GM23338 (cell line): ENCODE measurements around the gene RGPD8. TPM values are rescaled to one million over a fixed set of nuclear protein-coding genes. Genes with fewer than 3 reads are reported as not detected.

ENCODE experiments used
- ATAC-seq: fragments of 200-7000 bp; cut with Tn5 transposase; 3 replicates; pipeline ENCODE4 v1.9.1; 2020
- DNase-seq: peaks from one replicate; pipeline ENCODE4 v3.0.0-alpha.2; 2015; ENCODE audit warnings: low spot score
- H2AFZ ChIP-seq: fragments of 200-600 bp; sonication (generic); 2 replicates; pipeline ENCODE4 v1.8.0; 2016; ENCODE audit warnings: antibody characterized with exemption, mild to moderate bottlenecking, moderate library complexity
- H3F3A ChIP-seq: fragments of 200-600 bp; sonication (generic); replicated peaks from 2 replicates; pipeline ENCODE4 v1.8.0; 2017; ENCODE audit warnings: antibody characterized with exemption, mixed run types, low read depth
- H3K27ac ChIP-seq: fragments of 200-600 bp; sonication (generic); 2 replicates; pipeline ENCODE4 v1.6.1; 2016; ENCODE audit warnings: low read depth
- H3K27me3 ChIP-seq: fragments of 200-600 bp; sonication (generic); 2 replicates; pipeline ENCODE4 v1.8.0; 2016; ENCODE audit warnings: mild to moderate bottlenecking, mixed run types, moderate library complexity; ENCODE audit not compliant: insufficient read depth
- H3K36me3 ChIP-seq: fragments of 200-600 bp; sonication (generic); 2 replicates; pipeline ENCODE4 v1.8.0; 2016; ENCODE audit warnings: mild to moderate bottlenecking; ENCODE audit not compliant: insufficient read depth
- H3K4me1 ChIP-seq: fragments of 200-600 bp; sonication (generic); 2 replicates; pipeline ENCODE4 v1.8.0; 2016; ENCODE audit warnings: mild to moderate bottlenecking, moderate library complexity; ENCODE audit not compliant: insufficient read depth
- H3K4me2 ChIP-seq: fragments of 200-600 bp; sonication (generic); 2 replicates; pipeline ENCODE4 v1.7.1; 2017; ENCODE audit warnings: mixed run types
- H3K4me3 ChIP-seq: fragments of 200-600 bp; sonication (generic); 2 replicates; pipeline ENCODE4 v1.6.1; 2016; ENCODE audit warnings: mixed run types
- H3K79me2 ChIP-seq: fragments of 200-600 bp; sonication (generic); replicated peaks from 2 replicates; pipeline ENCODE4 v1.8.0; 2017; ENCODE audit warnings: mild to moderate bottlenecking; ENCODE audit not compliant: insufficient read depth
- H3K9me2 ChIP-seq: fragments of 200-600 bp; sonication (generic); 2 replicates; pipeline ENCODE4 v1.8.0; 2017; ENCODE audit not compliant: insufficient read depth
- H4K20me1 ChIP-seq: fragments of 200-600 bp; sonication (generic); replicated peaks from 2 replicates; pipeline ENCODE4 v1.8.0; 2017; ENCODE audit warnings: mild to moderate bottlenecking; ENCODE audit not compliant: insufficient read depth
- H3K27ac Mint-ChIP-seq: 2 replicates; pipeline ENCODE4 v1.8.0; 2020; ENCODE audit warnings: inconsistent platforms, mild to moderate bottlenecking, moderate library complexity, mixed read lengths
- H3K27me3 Mint-ChIP-seq: 3 replicates; pipeline ENCODE4 v1.8.0; 2022; ENCODE audit warnings: low read depth, mild to moderate bottlenecking, moderate library complexity, mixed read lengths, inconsistent platforms; ENCODE audit not compliant: insufficient read depth, poor library complexity
- H3K36me3 Mint-ChIP-seq: 3 replicates; pipeline ENCODE4 v1.8.0; 2021; ENCODE audit warnings: low read depth, mild to moderate bottlenecking, inconsistent platforms, moderate library complexity, mixed read lengths
- H3K4me1 Mint-ChIP-seq: 3 replicates; pipeline ENCODE4 v1.8.0; 2020; ENCODE audit warnings: mild to moderate bottlenecking, inconsistent platforms, mixed read lengths
- H3K4me3 Mint-ChIP-seq: 3 replicates; pipeline ENCODE4 v1.8.0; 2021; ENCODE audit warnings: moderate library complexity, mild to moderate bottlenecking, inconsistent platforms, mixed read lengths
- H3K9me3 Mint-ChIP-seq: 3 replicates; pipeline ENCODE4 v1.8.0; 2020; ENCODE audit warnings: moderate library complexity, mild to moderate bottlenecking, inconsistent platforms, mixed read lengths
- CREB1 ChIP-seq: fragments of 250-450 bp; sonication (Bioruptor Pico); IDR thresholded peaks from 2 replicates; pipeline ENCODE4 v1.5.0; 2020; ENCODE audit warnings: low read depth, mild to moderate bottlenecking, moderate library complexity
- EZH2 ChIP-seq: fragments of 200-600 bp; sonication (generic); IDR thresholded peaks from one replicate; pipeline ENCODE4 v1.8.0; 2017; ENCODE audit warnings: antibody characterized with exemption, mild to moderate bottlenecking, low read depth; ENCODE audit not compliant: unreplicated experiment
- EZH2phosphoT487 ChIP-seq: fragments of 200-600 bp; sonication (generic); IDR thresholded peaks from one replicate; pipeline ENCODE4 v1.8.1; 2018; ENCODE audit warnings: antibody characterized with exemption; ENCODE audit not compliant: unreplicated experiment
- JUNB ChIP-seq: IDR thresholded peaks from one replicate; pipeline ENCODE4 v1.6.1; 2016; ENCODE audit warnings: antibody characterized with exemption; ENCODE audit not compliant: unreplicated experiment
- NANOG ChIP-seq: IDR thresholded peaks from 2 replicates; pipeline ENCODE4 v1.6.1; 2016; ENCODE audit warnings: antibody characterized with exemption, borderline replicate concordance
- POLR2AphosphoS5 ChIP-seq: IDR thresholded peaks from 2 replicates; pipeline ENCODE4 v1.6.1; 2016; ENCODE audit warnings: antibody characterized with exemption, low read depth
- REST ChIP-seq: IDR thresholded peaks from one replicate; pipeline ENCODE4 v1.6.1; 2018; ENCODE audit warnings: antibody characterized with exemption; ENCODE audit not compliant: unreplicated experiment
- STAT1 ChIP-seq: IDR thresholded peaks from one replicate; pipeline ENCODE4 v1.6.1; 2016; ENCODE audit warnings: antibody characterized with exemption; ENCODE audit not compliant: unreplicated experiment
- ZNF114 ChIP-seq: fragments of 250-450 bp; sonication (Bioruptor Pico); IDR thresholded peaks from 2 replicates; pipeline ENCODE4 v1.5.0; 2020; ENCODE audit warnings: mild to moderate bottlenecking, moderate library complexity
- ZNF331 ChIP-seq: fragments of 250-450 bp; sonication (Bioruptor Pico); IDR thresholded peaks from 2 replicates; pipeline ENCODE4 v1.5.0; 2020; ENCODE audit warnings: low read depth, mild to moderate bottlenecking, moderate library complexity
- ZNF462 ChIP-seq: fragments of 250-450 bp; sonication (Bioruptor Pico); IDR thresholded peaks from 2 replicates; pipeline ENCODE4 v1.5.0; 2020; ENCODE audit warnings: mild to moderate bottlenecking, moderate library complexity
- polyA plus RNA-seq: library from polyadenylated mRNA; unstranded; fragments of >200 nt; fragmentation: Nextera tagmentation; extraction: Ambion mirVana; gene quantifications from 2 replicates; pipeline ENCODE4 v1.2.1, GENCODE V29; 2016
- total RNA-seq: library from RNA; depleted of rRNA; stranded (reverse); fragments of >200 nt; shearing (Covaris generic); gene quantifications from 2 replicates; pipeline ENCODE4 v1.2.3, GENCODE V29; 2014
- TF ChIP-seq, protein P1 (sequence below): IDR thresholded peaks from 2 replicates; pipeline ENCODE4 v1.6.1; 2016; ENCODE audit warnings: antibody characterized with exemption
- TF ChIP-seq, protein P2 (sequence below), 2 experiments: fragments of 200-600 bp in 1 of 2; sonication (generic) in 1 of 2; conservative IDR thresholded peaks; 2 replicates each; pipeline versions ENCODE4 v1.5.1 to v1.6.1; 2016 to 2017; ENCODE audit warnings: antibody characterized with exemption in 2 of 2, low read depth in 2 of 2, mild to moderate bottlenecking in 2 of 2, moderate library complexity in 1 of 2

Gene RGPD8
- total and polyA plus RNA-seq, 2 experiments from 2014 or later = 1.1 to 8.6 TPM

GRCh38 chr2:112463256-112463655, 29.8 kb upstream of the RGPD8 start:
- no peak for DNase-seq
- H3K27me3 ChIP-seq = no peaks in the 10 kb centered on the region
- 0 out of 2 replicates have a peak, but pooled peaks cover 3% of the 10 kb centered on the region for H3K9me2 ChIP-seq
- H3K4me2 ChIP-seq = no peak overlapping the region
- Mint-ChIP-seq H3K4me3 (no peak overlapping the region), H3K9me3 (no peaks in the 10 kb centered on the region), H3K4me1 (no peaks in the 10 kb centered on the region; the same call in 2 of the 3 replicates), H3K36me3 (no peaks in the 10 kb centered on the region), H3K27ac (no peak overlapping the region), H3K27me3 (peaks cover 1% of the 10 kb centered on the region)
- no peaks in the 10 kb centered on the region for H3K4me1 ChIP-seq
- H2AFZ ChIP-seq = no peak overlapping the region
- H3K79me2 ChIP-seq = no peaks in the 10 kb centered on the region
- no peak for ATAC-seq
- no peak for TF ChIP-seq POLR2AphosphoS5
- no peak for TF ChIP-seq EZH2phosphoT487
- no peak for TF ChIP-seq REST
- no peak for TF ChIP-seq ZNF331 (CRISPR knock-in tag)
- TF ChIP-seq, protein P1, sequence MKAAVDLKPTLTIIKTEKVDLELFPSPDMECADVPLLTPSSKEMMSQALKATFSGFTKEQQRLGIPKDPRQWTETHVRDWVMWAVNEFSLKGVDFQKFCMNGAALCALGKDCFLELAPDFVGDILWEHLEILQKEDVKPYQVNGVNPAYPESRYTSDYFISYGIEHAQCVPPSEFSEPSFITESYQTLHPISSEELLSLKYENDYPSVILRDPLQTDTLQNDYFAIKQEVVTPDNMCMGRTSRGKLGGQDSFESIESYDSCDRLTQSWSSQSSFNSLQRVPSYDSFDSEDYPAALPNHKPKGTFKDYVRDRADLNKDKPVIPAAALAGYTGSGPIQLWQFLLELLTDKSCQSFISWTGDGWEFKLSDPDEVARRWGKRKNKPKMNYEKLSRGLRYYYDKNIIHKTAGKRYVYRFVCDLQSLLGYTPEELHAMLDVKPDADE = no peak
- TF ChIP-seq STAT1 = no peak
- TF ChIP-seq, protein P2, sequence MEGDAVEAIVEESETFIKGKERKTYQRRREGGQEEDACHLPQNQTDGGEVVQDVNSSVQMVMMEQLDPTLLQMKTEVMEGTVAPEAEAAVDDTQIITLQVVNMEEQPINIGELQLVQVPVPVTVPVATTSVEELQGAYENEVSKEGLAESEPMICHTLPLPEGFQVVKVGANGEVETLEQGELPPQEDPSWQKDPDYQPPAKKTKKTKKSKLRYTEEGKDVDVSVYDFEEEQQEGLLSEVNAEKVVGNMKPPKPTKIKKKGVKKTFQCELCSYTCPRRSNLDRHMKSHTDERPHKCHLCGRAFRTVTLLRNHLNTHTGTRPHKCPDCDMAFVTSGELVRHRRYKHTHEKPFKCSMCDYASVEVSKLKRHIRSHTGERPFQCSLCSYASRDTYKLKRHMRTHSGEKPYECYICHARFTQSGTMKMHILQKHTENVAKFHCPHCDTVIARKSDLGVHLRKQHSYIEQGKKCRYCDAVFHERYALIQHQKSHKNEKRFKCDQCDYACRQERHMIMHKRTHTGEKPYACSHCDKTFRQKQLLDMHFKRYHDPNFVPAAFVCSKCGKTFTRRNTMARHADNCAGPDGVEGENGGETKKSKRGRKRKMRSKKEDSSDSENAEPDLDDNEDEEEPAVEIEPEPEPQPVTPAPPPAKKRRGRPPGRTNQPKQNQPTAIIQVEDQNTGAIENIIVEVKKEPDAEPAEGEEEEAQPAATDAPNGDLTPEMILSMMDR (conservative IDR thresholded peaks at IDR 0.05; ENCODE audit: low read depth in 2 of 2) = no peak
- no peak for TF ChIP-seq JUNB
- no peak for TF ChIP-seq EZH2
- TF ChIP-seq ZNF462 (CRISPR knock-in tag) = no peak
- TF ChIP-seq CREB1 (CRISPR knock-in tag) = no peak
- TF ChIP-seq NANOG = no peak
- TF ChIP-seq ZNF114 (CRISPR knock-in tag) = no peak
- no peak overlapping the region for H3K27ac ChIP-seq
- no peaks in the 10 kb centered on the region for H3K36me3 ChIP-seq
- H3F3A ChIP-seq = no peaks in the 10 kb centered on the region
- H3K4me3 ChIP-seq = no peak overlapping the region
- no peaks in the 10 kb centered on the region for H4K20me1 ChIP-seq
